BE2C (cell line): Measurements from ENCODE around the gene NFIX. TPM values are rescaled to one million over a fixed set of nuclear protein-coding genes. Genes with fewer than 3 reads are reported as not detected.
A peak's percentile ranks its signal among the peaks of the same experiment; 100 is the strongest.

Experiments
- DNase-seq: peaks from one replicate; pipeline ENCODE4 v3.0.0-alpha.2; 2020
- H3K27me3 ChIP-seq: fragments of 250-450 bp; sonication (Bioruptor Pico); 2 replicates; pipeline ENCODE4 v1.5.1; 2020; ENCODE audit warnings: mild to moderate bottlenecking
- H3K36me3 ChIP-seq: fragments of 250-450 bp; sonication (Bioruptor Pico); 2 replicates; pipeline ENCODE4 v1.5.1; 2020; ENCODE audit warnings: mild to moderate bottlenecking
- H3K4me1 ChIP-seq: fragments of 250-450 bp; sonication (Bioruptor Pico); 2 replicates; pipeline ENCODE4 v1.5.1; 2020
- H3K4me3 ChIP-seq: 2 replicates; pipeline ENCODE4 v1.5.1; 2011; ENCODE audit warnings: low read depth, low read length
- H3K9me3 ChIP-seq: fragments of 250-450 bp; sonication (Bioruptor Pico); 2 replicates; pipeline ENCODE4 v1.5.1; 2020
- polyA plus RNA-seq: library from polyadenylated mRNA; unstranded; fragments of >200 nt; gene quantifications from one replicate; pipeline ENCODE4 v1.2.1, GENCODE V29; 2012; ENCODE audit warnings: low read depth, missing spikeins; ENCODE audit not compliant: insufficient read length, insufficient read depth
- TF ChIP-seq, protein P1 (sequence below): IDR thresholded peaks from 2 replicates; pipeline ENCODE4 v1.5.1; 2012; ENCODE audit warnings: mild to moderate bottlenecking, low read depth, low read length

Gene NFIX
- 34.1 TPM for polyA plus RNA-seq

DNA sequence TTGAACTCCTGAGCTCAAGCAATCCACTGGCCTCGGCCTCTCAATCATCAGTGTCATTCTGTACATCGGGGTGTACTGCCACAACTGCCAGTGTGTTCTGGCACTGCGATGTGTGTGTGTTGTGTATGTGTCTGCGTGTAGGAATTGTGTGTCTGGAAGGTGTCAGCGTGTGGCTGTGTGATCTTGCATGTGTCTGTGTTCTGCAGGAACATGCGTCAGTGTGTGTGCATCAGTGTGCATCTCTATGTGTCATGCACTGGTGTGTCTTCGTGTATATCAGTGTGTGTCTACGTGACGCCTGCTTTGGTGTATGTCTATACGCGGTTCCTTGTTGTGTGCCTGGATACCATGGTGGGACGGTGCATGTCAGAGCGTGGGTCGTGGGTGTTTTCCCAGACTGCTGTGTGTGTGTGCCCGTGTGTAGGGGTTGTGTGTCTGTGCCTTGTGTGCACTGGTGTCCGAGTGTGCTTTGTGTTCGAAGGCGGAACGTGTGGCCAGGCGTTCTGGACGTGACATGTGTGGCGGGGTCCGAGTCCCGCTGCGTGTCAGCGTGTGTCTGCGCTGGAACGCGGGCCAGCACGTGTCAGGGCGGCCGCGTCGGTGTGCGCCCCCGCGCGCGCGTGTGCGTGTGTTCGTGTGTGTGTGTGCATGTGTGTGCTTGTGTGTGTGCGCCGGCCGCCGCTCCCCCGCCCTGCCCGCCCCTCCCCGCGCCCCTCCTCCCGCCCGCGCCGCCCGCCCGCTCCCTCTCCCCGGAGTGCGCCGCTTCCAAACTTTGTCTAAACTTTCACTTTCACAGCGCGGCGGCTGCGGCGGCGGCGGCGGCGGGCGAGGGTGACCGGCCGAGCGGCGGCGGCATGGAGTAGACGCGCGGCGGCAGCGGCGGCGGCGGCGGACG, at the start of gene NFIX:
TSS of gene NFIX (plus strand) at position 775 of the 895 bp plus-strand sequence. CDS start 363 bp downstream, outside the sequence.
- no peaks in the 10 kb centered on the region for H3K36me3 ChIP-seq
- peak; percentile 65 for DNase-seq
- no peaks in the 10 kb centered on the region for H3K27me3 ChIP-seq
- no peaks in the 10 kb centered on the region for H3K4me1 ChIP-seq
- peak within 1 kb of the TSS; percentile 70 for H3K4me3 ChIP-seq
- TF ChIP-seq, protein P1, sequence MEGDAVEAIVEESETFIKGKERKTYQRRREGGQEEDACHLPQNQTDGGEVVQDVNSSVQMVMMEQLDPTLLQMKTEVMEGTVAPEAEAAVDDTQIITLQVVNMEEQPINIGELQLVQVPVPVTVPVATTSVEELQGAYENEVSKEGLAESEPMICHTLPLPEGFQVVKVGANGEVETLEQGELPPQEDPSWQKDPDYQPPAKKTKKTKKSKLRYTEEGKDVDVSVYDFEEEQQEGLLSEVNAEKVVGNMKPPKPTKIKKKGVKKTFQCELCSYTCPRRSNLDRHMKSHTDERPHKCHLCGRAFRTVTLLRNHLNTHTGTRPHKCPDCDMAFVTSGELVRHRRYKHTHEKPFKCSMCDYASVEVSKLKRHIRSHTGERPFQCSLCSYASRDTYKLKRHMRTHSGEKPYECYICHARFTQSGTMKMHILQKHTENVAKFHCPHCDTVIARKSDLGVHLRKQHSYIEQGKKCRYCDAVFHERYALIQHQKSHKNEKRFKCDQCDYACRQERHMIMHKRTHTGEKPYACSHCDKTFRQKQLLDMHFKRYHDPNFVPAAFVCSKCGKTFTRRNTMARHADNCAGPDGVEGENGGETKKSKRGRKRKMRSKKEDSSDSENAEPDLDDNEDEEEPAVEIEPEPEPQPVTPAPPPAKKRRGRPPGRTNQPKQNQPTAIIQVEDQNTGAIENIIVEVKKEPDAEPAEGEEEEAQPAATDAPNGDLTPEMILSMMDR, result no peak
- no peaks in the 10 kb centered on the region for H3K9me3 ChIP-seq

- TF ChIP-seq, protein P1, result no peak
- peak; percentile 99 for DNase-seq
- Histone ChIP-seq H3K27me3 (no peaks in the 10 kb centered on the region), H3K36me3 (peaks cover 81% of the 10 kb centered on the region), H3K4me1 (no peaks in the 10 kb centered on the region; the same call in 1 of the 2 replicates), H3K4me3 (peak within 1 kb of the TSS; percentile 82), H3K9me3 (no peaks in the 10 kb centered on the region)
Observed at GRCh38 chr19:12945479-12946091, 49.7 kb upstream of the NFIX start, which contains the start of gene RAD23A. Gene RAD23A, plus strand, starts transcription at chr19:12945862. Its CDS starts 87 bp downstream, at chr19:12945949.

DNA sequence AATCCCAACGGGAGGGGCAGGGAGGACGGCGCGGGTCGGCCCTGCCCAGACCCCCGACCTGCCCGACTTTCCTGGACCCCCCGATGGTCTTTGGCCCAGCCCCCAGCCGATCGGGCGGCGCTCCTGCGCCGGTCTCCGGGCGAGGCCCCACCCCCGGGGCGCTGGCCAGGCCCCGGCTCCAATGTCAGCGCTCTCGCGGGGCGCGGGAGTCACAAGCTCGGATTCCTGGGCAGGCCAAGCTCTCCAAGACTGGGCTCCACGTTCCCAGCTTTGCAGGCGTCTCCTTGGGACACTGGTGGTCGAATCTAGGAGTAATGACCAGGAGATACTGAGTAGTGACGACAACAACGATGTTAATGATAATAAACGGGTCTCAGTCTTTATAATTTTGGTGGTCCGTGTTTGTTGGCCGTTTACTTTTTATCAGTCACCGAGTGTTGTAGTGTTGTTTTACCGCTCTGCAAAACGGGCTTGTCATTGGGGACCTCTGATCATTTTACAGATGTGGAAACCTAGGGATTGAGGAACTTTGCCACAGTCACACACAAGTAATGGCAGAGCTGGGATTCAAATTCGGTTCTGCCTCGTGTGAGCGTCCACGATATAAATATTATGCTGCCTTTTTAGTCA, 49.1 kb upstream of the NFIX start:
- peak; percentile 67 for DNase-seq
- Histone ChIP-seq H3K9me3 (no peaks in the 10 kb centered on the region), H3K4me1 (no peaks in the 10 kb centered on the region), H3K4me3 (peak overlapping the region; percentile 82), H3K36me3 (peaks cover 81% of the 10 kb centered on the region), H3K27me3 (no peaks in the 10 kb centered on the region)
- TF ChIP-seq, protein P1, result no peak

- Histone ChIP-seq H3K4me1 (no peaks in the 10 kb centered on the region), H3K36me3 (peaks cover 81% of the 10 kb centered on the region), H3K9me3 (no peaks in the 10 kb centered on the region), H3K4me3 (peak overlapping the region; percentile 82), H3K27me3 (no peaks in the 10 kb centered on the region)
- TF ChIP-seq, protein P1, result no peak
- DNase-seq, result no peak
Observed at GRCh38 chr19:12946731-12947496, 48.4 kb upstream of the NFIX start.

- no peak for DNase-seq
- H3K27me3 ChIP-seq, result no peaks in the 10 kb centered on the region
- H3K4me3 ChIP-seq, result no peak overlapping the region
- TF ChIP-seq, protein P1, result no peak
- H3K4me1 ChIP-seq, result peaks cover 9% of the 10 kb centered on the region; the same call in 1 of the 2 replicates
- no peaks in the 10 kb centered on the region for H3K9me3 ChIP-seq
- peaks cover 81% of the 10 kb centered on the region for H3K36me3 ChIP-seq
Observed at GRCh38 chr19:12947702-12948611, 47.3 kb upstream of the NFIX start.
